H9 (cell line): ENCODE results near the gene ADGRB3. TPM values are rescaled to one million over a fixed set of nuclear protein-coding genes. Genes with fewer than 3 reads are reported as not detected.

ENCODE experiments used
- DNase-seq: peaks from one replicate; pipeline ENCODE4 v3.0.0-alpha.2; 2017
- H2AFZ ChIP-seq: one replicate; pipeline ENCODE4 v1.6.1; 2013; ENCODE audit warnings: mild to moderate bottlenecking, low read length, control low read depth, moderate library complexity
- H2AK5ac ChIP-seq: 2 replicates; pipeline ENCODE4 v1.6.1; 2013; ENCODE audit warnings: low read length, control low read depth, mixed read lengths; ENCODE audit not compliant: insufficient read length
- H2BK120ac ChIP-seq: one replicate; pipeline ENCODE4 v1.6.1; 2013; ENCODE audit warnings: low read depth, mild to moderate bottlenecking, low read length, control low read depth, inconsistent platforms; ENCODE audit not compliant: poor library complexity, severe bottlenecking
- H2BK12ac ChIP-seq: 2 replicates; pipeline ENCODE4 v1.6.1; 2013; ENCODE audit warnings: low read length, control low read depth, mixed read lengths, low read depth; ENCODE audit not compliant: insufficient read length
- H2BK15ac ChIP-seq: 2 replicates; pipeline ENCODE4 v1.6.1; 2013; ENCODE audit warnings: low read depth, low read length, control low read depth
- H2BK20ac ChIP-seq: one replicate; pipeline ENCODE4 v1.6.1; 2013; ENCODE audit warnings: low read depth, mild to moderate bottlenecking, low read length, control low read depth, inconsistent platforms; ENCODE audit not compliant: poor library complexity, severe bottlenecking
- H2BK5ac ChIP-seq: 2 replicates; pipeline ENCODE4 v1.6.1; 2013; ENCODE audit warnings: low read length, control low read depth, mixed read lengths; ENCODE audit not compliant: insufficient read length
- H3K14ac ChIP-seq: 2 replicates; pipeline ENCODE4 v1.6.1; 2013; ENCODE audit warnings: low read length, control low read depth; ENCODE audit not compliant: insufficient read depth
- H3K18ac ChIP-seq: 2 replicates; pipeline ENCODE4 v1.6.1; 2013; ENCODE audit warnings: low read depth, mild to moderate bottlenecking, mixed read lengths, low read length, control low read depth; ENCODE audit not compliant: insufficient read length
- H3K23ac ChIP-seq: 2 replicates; pipeline ENCODE4 v1.6.1; 2013; ENCODE audit warnings: low read length, control low read depth, mixed read lengths, low read depth; ENCODE audit not compliant: insufficient read length
- H3K23me2 ChIP-seq: 2 replicates; pipeline ENCODE4 v1.6.1; 2013; ENCODE audit warnings: low read depth, mild to moderate bottlenecking, mixed read lengths, low read length, control low read depth; ENCODE audit not compliant: insufficient read length, poor library complexity, severe bottlenecking
- H3K27ac ChIP-seq: 2 replicates; pipeline ENCODE4 v1.5.1; 2013; ENCODE audit warnings: low read length, control low read depth, mixed read lengths, low read depth; ENCODE audit not compliant: insufficient read length
- H3K27me3 ChIP-seq: 2 replicates; pipeline ENCODE4 v1.6.1; 2013; ENCODE audit warnings: low read length, control low read depth, inconsistent platforms; ENCODE audit not compliant: insufficient read depth
- H3K4ac ChIP-seq: 2 replicates; pipeline ENCODE4 v1.6.1; 2013; ENCODE audit warnings: low read depth, mild to moderate bottlenecking, control low read depth, inconsistent platforms, low read length, moderate library complexity
- H3K4me1 ChIP-seq: 2 replicates; pipeline ENCODE4 v1.6.1; 2013; ENCODE audit warnings: low read length, control low read depth, inconsistent platforms; ENCODE audit not compliant: insufficient read depth
- H3K4me2 ChIP-seq: 2 replicates; pipeline ENCODE4 v1.6.1; 2013; ENCODE audit warnings: low read length, control low read depth, mixed read lengths; ENCODE audit not compliant: insufficient read length, insufficient read depth
- H3K56ac ChIP-seq: 2 replicates; pipeline ENCODE4 v1.6.1; 2013; ENCODE audit warnings: low read depth, mild to moderate bottlenecking, mixed read lengths, low read length, control low read depth; ENCODE audit not compliant: insufficient read length
- H3K79me1 ChIP-seq: 2 replicates; pipeline ENCODE4 v1.6.1; 2013; ENCODE audit warnings: low read depth, mild to moderate bottlenecking, moderate library complexity, low read length, control low read depth, inconsistent platforms; ENCODE audit not compliant: insufficient read depth, poor library complexity, severe bottlenecking
- H3K79me2 ChIP-seq: 2 replicates; pipeline ENCODE4 v1.6.1; 2013; ENCODE audit warnings: low read length, control low read depth, inconsistent platforms; ENCODE audit not compliant: insufficient read depth
- H3K9ac ChIP-seq: 2 replicates; pipeline ENCODE4 v1.6.1; 2013; ENCODE audit warnings: low read length, control low read depth, mixed read lengths; ENCODE audit not compliant: insufficient read length; ENCODE audit errors: extremely low read depth
- H3K9me3 ChIP-seq: one replicate; pipeline ENCODE4 v1.6.1; 2013; ENCODE audit warnings: low read depth, low read length, inconsistent platforms; ENCODE audit not compliant: control insufficient read depth
- H3T11ph ChIP-seq: one replicate; pipeline ENCODE4 v1.6.1; 2013; ENCODE audit warnings: mild to moderate bottlenecking, low read length, control low read depth, inconsistent platforms
- H4K20me1 ChIP-seq: one replicate; pipeline ENCODE4 v1.6.1; 2013; ENCODE audit not compliant: control insufficient read depth, insufficient read length, insufficient read depth
- H4K5ac ChIP-seq: 2 replicates; pipeline ENCODE4 v1.6.1; 2013; ENCODE audit warnings: low read depth, mild to moderate bottlenecking, mixed read lengths, low read length, control low read depth; ENCODE audit not compliant: insufficient read length
- H4K8ac ChIP-seq: replicated peaks from 2 replicates; pipeline ENCODE4 v1.6.1; 2013; ENCODE audit warnings: low read length, control low read depth, mixed read lengths, low read depth; ENCODE audit not compliant: insufficient read length
- H4K91ac ChIP-seq: 2 replicates; pipeline ENCODE4 v1.6.1; 2013; ENCODE audit warnings: low read depth, mild to moderate bottlenecking, moderate library complexity, mixed read lengths, low read length, control low read depth; ENCODE audit not compliant: insufficient read length
- H3K27ac Mint-ChIP-seq, 3 experiments: 2 replicates in 2 of 3; 3 replicates in 1 of 3; pipeline ENCODE4 v1.8.0; 2020 to 2021; ENCODE audit warnings: mixed read lengths in 3 of 3, mild to moderate bottlenecking in 1 of 3, moderate library complexity in 1 of 3
- H3K27me3 Mint-ChIP-seq: 2 replicates; pipeline ENCODE4 v1.8.0; 2021; ENCODE audit warnings: low read depth, mild to moderate bottlenecking, moderate library complexity, mixed read lengths
- H3K36me3 Mint-ChIP-seq, 3 experiments: 2 replicates in 2 of 3; 3 replicates in 1 of 3; pipeline ENCODE4 v1.8.0; 2020 to 2021; ENCODE audit warnings: low read depth in 3 of 3, mixed read lengths in 3 of 3; ENCODE audit not compliant: insufficient read depth in 1 of 3
- H3K4me1 Mint-ChIP-seq, 2 experiments: 2 replicates each; pipeline ENCODE4 v1.8.0; 2020; ENCODE audit warnings: mixed read lengths in 2 of 2
- H3K4me3 Mint-ChIP-seq, 2 experiments: 2 replicates in 1 of 2; 3 replicates in 1 of 2; pipeline ENCODE4 v1.8.0; 2020 to 2021; ENCODE audit warnings: mild to moderate bottlenecking in 2 of 2, mixed read lengths in 2 of 2, moderate library complexity in 1 of 2
- H3K9me3 Mint-ChIP-seq, 2 experiments: 2 replicates in 1 of 2; 3 replicates in 1 of 2; pipeline ENCODE4 v1.8.0; 2020; ENCODE audit warnings: mild to moderate bottlenecking in 2 of 2, mixed read lengths in 2 of 2, moderate library complexity in 1 of 2
- CTCF ChIP-seq: fragments of 200-600 bp; sonication (generic); conservative IDR thresholded peaks from 3 replicates; pipeline ENCODE4 v1.8.0; 2021; ENCODE audit warnings: antibody characterized with exemption, mild to moderate bottlenecking
- WGBS: extraction: QIAGEN DNeasy Blood & Tissue Kit; methylation state at CpG from one replicate; pipeline ENCODE4 v1.1.7; 2013; ENCODE audit warnings: missing lambda C conversion rate, low lambda C conversion rate, mixed read lengths; ENCODE audit not compliant: insufficient read length; ENCODE audit errors: extremely low coverage; 5-methylcytosine and 5-hydroxymethylcytosine counted together
- total RNA-seq: library from RNA; stranded (reverse); gene quantifications from 2 replicates; pipeline ENCODE4 v1.2.1, GENCODE V29; 2021

ADGRB3 gene
- total RNA-seq, 1 experiment from 2014 or later = 0.37 TPM

GRCh38 chr6:69366831-69367230, 731.7 kb downstream of the ADGRB3 start:
- no peak overlapping the region for H3K4me2 ChIP-seq
- Mint-ChIP-seq H3K4me1 (peaks cover 6 to 7% of the 10 kb centered on the region in 2 experiments), H3K27me3 (no peaks in the 10 kb centered on the region), H3K4me3 (no peak overlapping the region), H3K27ac (no peak overlapping the region), H3K9me3 (no peaks in the 10 kb centered on the region), H3K36me3 (no peaks in the 10 kb centered on the region)
- no peaks in the 10 kb centered on the region for H3K79me1 ChIP-seq
- TF ChIP-seq CTCF = no peak
- no peaks in the 10 kb centered on the region for H3K23me2 ChIP-seq
- H3K4ac ChIP-seq = no peak overlapping the region
- no peak overlapping the region for H4K91ac ChIP-seq
- H3K56ac ChIP-seq = no peak overlapping the region
- H3K79me2 ChIP-seq = no peaks in the 10 kb centered on the region
- H2AFZ ChIP-seq = no peak overlapping the region
- no peak overlapping the region for H3K9ac ChIP-seq
- H2BK12ac ChIP-seq = no peak overlapping the region
- no peak overlapping the region for H3K23ac ChIP-seq
- no peaks in the 10 kb centered on the region for H3K4me1 ChIP-seq
- H3K27me3 ChIP-seq = no peaks in the 10 kb centered on the region
- H3K14ac ChIP-seq = no peak overlapping the region
- H2BK15ac ChIP-seq = no peak overlapping the region
- H2BK20ac ChIP-seq = no peak overlapping the region
- H3K9me3 ChIP-seq = no peaks in the 10 kb centered on the region
- H4K20me1 ChIP-seq = no peaks in the 10 kb centered on the region
- H4K8ac ChIP-seq = no peak overlapping the region
- H2BK5ac ChIP-seq = no peak overlapping the region
- DNase-seq = no peak
- H2AK5ac ChIP-seq = no peak overlapping the region
- H3T11ph ChIP-seq = no peak overlapping the region
- no peak overlapping the region for H4K5ac ChIP-seq
- no peak overlapping the region for H3K27ac ChIP-seq
- no peak overlapping the region for H3K18ac ChIP-seq
- no peak overlapping the region for H2BK120ac ChIP-seq
- WGBS = no CpG with 5 or more reads among the region's 1 CpG
